K562 (cell line): ENCODE measurements around the gene ENTPD8. TPM values are rescaled to one million over a fixed set of nuclear protein-coding genes. Genes with fewer than 3 reads are reported as not detected.
A peak's percentile ranks its signal among the peaks of the same experiment; 100 is the strongest.

Source experiments
- CBX8 ChIP-seq: fragments of 200-600 bp; sonication (generic); IDR thresholded peaks from 2 replicates; pipeline ENCODE4 v1.6.1; 2012; ENCODE audit warnings: borderline replicate concordance, mixed run types, low read depth, mild to moderate bottlenecking, moderate library complexity, mixed read lengths, low read length, control low read depth, inconsistent platforms; ENCODE audit not compliant: poor library complexity, severe bottlenecking; ENCODE audit errors: extremely low read depth
- CCAR2 ChIP-seq: fragments of 200-400 bp; formaldehyde crosslinking; IDR thresholded peaks from 2 replicates; pipeline ENCODE4 v1.6.1; 2017; ENCODE audit warnings: mild to moderate bottlenecking, low read depth, low read length
- CCNT2 ChIP-seq: IDR thresholded peaks from 2 replicates; pipeline ENCODE4 v1.6.1; 2011; ENCODE audit warnings: borderline replicate concordance, low read depth, mild to moderate bottlenecking, moderate library complexity, mixed read lengths, low read length; ENCODE audit not compliant: insufficient read length; ENCODE audit errors: extremely low read depth
- CREB1 ChIP-seq, 2 experiments: sonication (generic) in 1 of 2; formaldehyde crosslinking in 1 of 2; IDR thresholded peaks; 2 replicates each; pipeline versions ENCODE4 v1.6.1 to v1.8.0; 2012 to 2022; ENCODE audit warnings: inconsistent platforms in 1 of 2, mild to moderate bottlenecking in 1 of 2, missing genetic modification reagents in 1 of 2, moderate library complexity in 1 of 2
- CREM ChIP-seq: IDR thresholded peaks from 2 replicates; pipeline ENCODE4 v1.6.1; 2014; ENCODE audit warnings: antibody characterized with exemption, low read depth
- FOS ChIP-seq: IDR thresholded peaks from 3 replicates; pipeline ENCODE4 v1.6.1; 2011; ENCODE audit not compliant: insufficient read length; ENCODE audit errors: extremely low read depth
- FOSL1 ChIP-seq: fragments of 200-800 bp; sonication (Bioruptor generic); conservative IDR thresholded peaks from 2 replicates; pipeline ENCODE4 v1.6.1; 2016; ENCODE audit warnings: missing genetic modification characterization, missing compliant biosample characterization
- HDAC2 ChIP-seq: fragments of 450-650 bp; IDR thresholded peaks from 2 replicates; pipeline ENCODE4 v1.6.1; 2016; ENCODE audit warnings: mild to moderate bottlenecking
- KAT7 ChIP-seq: sonication (generic); formaldehyde crosslinking; IDR thresholded peaks from 2 replicates; pipeline ENCODE4 v1.8.0; 2022; ENCODE audit warnings: missing genetic modification reagents, mild to moderate bottlenecking, borderline replicate concordance
- NCOA6 ChIP-seq: fragments of 450-650 bp; IDR thresholded peaks from 2 replicates; pipeline ENCODE4 v1.6.1; 2017; ENCODE audit warnings: mild to moderate bottlenecking
- NR2F6 ChIP-seq: fragments of 450-650 bp; formaldehyde crosslinking; IDR thresholded peaks from 2 replicates; pipeline ENCODE4 v1.4.0; 2020; ENCODE audit warnings: mild to moderate bottlenecking
- POLR2A ChIP-seq: fragments of 450-650 bp; conservative IDR thresholded peaks from 2 replicates; pipeline ENCODE4 v1.6.1; 2016
- POLR3G ChIP-seq: IDR thresholded peaks from 2 replicates; pipeline ENCODE4 v1.6.1; 2011; ENCODE audit not compliant: insufficient read length, insufficient replicate concordance; ENCODE audit errors: extremely low read depth
- RB1 ChIP-seq: fragments of 450-650 bp; IDR thresholded peaks from 2 replicates; pipeline ENCODE4 v1.6.1; 2017; ENCODE audit warnings: low read depth, mild to moderate bottlenecking
- RBM17 ChIP-seq: fragments of 200-400 bp; formaldehyde crosslinking; IDR thresholded peaks from 2 replicates; pipeline ENCODE4 v1.6.1; 2017; ENCODE audit warnings: low read depth, mild to moderate bottlenecking, low read length, borderline replicate concordance
- SMARCA4 ChIP-seq: fragments of 450-650 bp; IDR thresholded peaks from 2 replicates; pipeline ENCODE4 v1.6.1; 2016
- TCF3 ChIP-seq: sonication (generic); formaldehyde crosslinking; IDR thresholded peaks from 2 replicates; pipeline ENCODE4 v1.4.0; 2020; ENCODE audit warnings: mild to moderate bottlenecking, missing genetic modification reagents
- TGIF2 ChIP-seq: sonication (generic); formaldehyde crosslinking; IDR thresholded peaks from 2 replicates; pipeline ENCODE4 v1.8.1; 2022; ENCODE audit warnings: mild to moderate bottlenecking, missing genetic modification reagents, moderate library complexity
- ZNF146 ChIP-seq: IDR thresholded peaks from one replicate; pipeline ENCODE4 v1.6.1; 2018; ENCODE audit warnings: missing compliant biosample characterization; ENCODE audit not compliant: unreplicated experiment
- ZNF212 ChIP-seq: fragments of 450-650 bp; formaldehyde crosslinking; IDR thresholded peaks from 2 replicates; pipeline ENCODE4 v1.4.0; 2020; ENCODE audit warnings: mild to moderate bottlenecking
- ZNF217 ChIP-seq: sonication (generic); formaldehyde crosslinking; IDR thresholded peaks from 2 replicates; pipeline ENCODE4 v1.8.0; 2022; ENCODE audit warnings: mild to moderate bottlenecking, missing genetic modification reagents
- ZNF23 ChIP-seq: fragments of 250-450 bp; sonication (Bioruptor Pico); IDR thresholded peaks from 2 replicates; pipeline ENCODE4 v1.4.0; 2020; ENCODE audit warnings: mild to moderate bottlenecking
- ZNF232 ChIP-seq: sonication (generic); formaldehyde crosslinking; IDR thresholded peaks from 2 replicates; pipeline ENCODE4 v1.8.0; 2022; ENCODE audit warnings: mild to moderate bottlenecking, missing genetic modification reagents
- ZNF431 ChIP-seq: sonication (generic); formaldehyde crosslinking; IDR thresholded peaks from 2 replicates; pipeline ENCODE4 v1.8.0; 2022; ENCODE audit warnings: mild to moderate bottlenecking, missing genetic modification reagents
- polyA plus RNA-seq, 8 experiments: library from polyadenylated mRNA; depleted of rRNA in 4 of 8; stranded (reverse) in 5 of 8; unstranded in 3 of 8; fragments of >200 nt; fragmentation: Nextera tagmentation in 2 of 8; fragmentation: Illumina TruSeq in 1 of 8; extraction: Ambion mirVana in 2 of 8; extraction: Trizol in 1 of 8; gene quantifications; 2 replicates each; pipeline versions ENCODE4 v1.2.1 to v1.2.3, GENCODE V29; 2011 to 2014; ENCODE audit warnings: inconsistent platforms in 1 of 8, missing spikeins in 1 of 8
- total RNA-seq, 7 experiments: library from RNA; depleted of rRNA in 6 of 7; stranded (reverse); fragments of >200 nt in 6 of 7; fragmentation: Illumina TruSeq in 2 of 7; extraction: Trizol in 2 of 7; gene quantifications; 2 replicates each; pipeline versions ENCODE4 v1.2.1 to v1.2.3, GENCODE V29; 2011 to 2021; ENCODE audit warnings: low replicate concordance in 1 of 7
- TF ChIP-seq, protein P1 (sequence below): IDR thresholded peaks from 2 replicates; pipeline ENCODE4 v1.6.1; 2011; ENCODE audit not compliant: insufficient read length; ENCODE audit errors: extremely low read depth
- TF ChIP-seq, protein P2 (sequence below): fragments of 250-450 bp; sonication (Bioruptor Pico); IDR thresholded peaks from 2 replicates; pipeline ENCODE4 v1.5.0; 2021
- TF ChIP-seq, protein P3 (sequence below): sonication (generic); formaldehyde crosslinking; IDR thresholded peaks from 2 replicates; pipeline ENCODE4 v1.8.1; 2023; ENCODE audit warnings: mild to moderate bottlenecking, missing genetic modification reagents

Gene ENTPD8
- total and polyA plus RNA-seq, 9 of the 15 experiments (the other 6 are each of a cell fraction or from before 2014, with no cell fraction given) = 0.06 to 0.27 (median 0.19) TPM; not detected in 5

DNA sequence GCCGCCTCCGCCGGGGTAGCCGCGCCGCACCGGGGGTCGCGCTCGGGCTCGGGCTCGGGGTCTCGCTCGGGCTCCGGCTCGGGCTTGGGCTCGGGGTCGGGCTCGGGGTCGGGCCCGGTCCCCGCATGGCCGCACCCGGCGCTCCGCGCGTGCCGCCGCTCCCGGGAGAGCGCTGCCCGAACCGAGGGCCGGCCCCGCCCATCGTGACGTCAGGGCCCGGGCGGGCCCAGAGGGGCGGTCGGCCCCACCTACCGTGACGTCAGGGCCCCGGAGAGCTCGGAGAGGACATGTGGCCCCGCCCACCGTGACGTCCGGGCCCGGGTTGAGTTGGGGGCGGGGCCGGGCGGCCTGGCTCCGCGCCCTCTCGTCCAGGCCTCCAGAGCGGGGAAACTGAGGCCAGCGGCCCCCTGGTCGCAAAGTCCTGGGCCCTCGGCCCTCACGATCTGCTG lies 18.0 kb upstream of the ENTPD8 start, which contains the start of gene NSMF (continued):
- TF ChIP-seq, protein P1, sequence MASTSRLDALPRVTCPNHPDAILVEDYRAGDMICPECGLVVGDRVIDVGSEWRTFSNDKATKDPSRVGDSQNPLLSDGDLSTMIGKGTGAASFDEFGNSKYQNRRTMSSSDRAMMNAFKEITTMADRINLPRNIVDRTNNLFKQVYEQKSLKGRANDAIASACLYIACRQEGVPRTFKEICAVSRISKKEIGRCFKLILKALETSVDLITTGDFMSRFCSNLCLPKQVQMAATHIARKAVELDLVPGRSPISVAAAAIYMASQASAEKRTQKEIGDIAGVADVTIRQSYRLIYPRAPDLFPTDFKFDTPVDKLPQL = no peak
- TF ChIP-seq ZNF217 (CRISPR knock-in tag) = no peak
- TF ChIP-seq TGIF2 (CRISPR knock-in tag) = no peak
- TF ChIP-seq ZNF212 = no peak
- no peak for TF ChIP-seq FOSL1 (tag)
- TF ChIP-seq, protein P2, sequence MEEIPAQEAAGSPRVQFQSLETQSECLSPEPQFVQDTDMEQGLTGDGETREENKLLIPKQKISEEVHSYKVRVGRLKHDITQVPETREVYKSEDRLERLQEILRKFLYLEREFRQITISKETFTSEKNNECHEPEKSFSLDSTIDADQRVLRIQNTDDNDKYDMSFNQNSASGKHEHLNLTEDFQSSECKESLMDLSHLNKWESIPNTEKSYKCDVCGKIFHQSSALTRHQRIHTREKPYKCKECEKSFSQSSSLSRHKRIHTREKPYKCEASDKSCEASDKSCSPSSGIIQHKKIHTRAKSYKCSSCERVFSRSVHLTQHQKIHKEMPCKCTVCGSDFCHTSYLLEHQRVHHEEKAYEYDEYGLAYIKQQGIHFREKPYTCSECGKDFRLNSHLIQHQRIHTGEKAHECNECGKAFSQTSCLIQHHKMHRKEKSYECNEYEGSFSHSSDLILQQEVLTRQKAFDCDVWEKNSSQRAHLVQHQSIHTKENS (CRISPR knock-in tag) = no peak
- TF ChIP-seq SMARCA4 = no peak
- no peak for TF ChIP-seq ZNF23 (CRISPR knock-in tag)
- no peak for TF ChIP-seq TCF3 (CRISPR knock-in tag)
- TF ChIP-seq RBM17 = no peak
- peak; percentile 7; the same call in 1 of the 2 replicates for TF ChIP-seq RB1
- no peak for TF ChIP-seq CCAR2
- no peak for TF ChIP-seq FOS
- TF ChIP-seq ZNF431 (CRISPR knock-in tag) = no peak
- no peak for TF ChIP-seq CBX8
- TF ChIP-seq POLR2A = 0 out of 2 replicates have a peak, but pooled peaks have one; percentile 13
- TF ChIP-seq CREB1 (IDR thresholded peaks at IDR 0.05) = peak; percentile 79
- TF ChIP-seq CREB1 (CRISPR knock-in tag; IDR thresholded peaks at IDR 0.05) = peak; percentile 92
- no peak for TF ChIP-seq POLR3G
- TF ChIP-seq KAT7 = no peak
- no peak for TF ChIP-seq HDAC2
- TF ChIP-seq ZNF146 = no peak
- peak; percentile 80 for TF ChIP-seq CCNT2
- peak; percentile 93 for TF ChIP-seq CREM
- TF ChIP-seq, protein P3, sequence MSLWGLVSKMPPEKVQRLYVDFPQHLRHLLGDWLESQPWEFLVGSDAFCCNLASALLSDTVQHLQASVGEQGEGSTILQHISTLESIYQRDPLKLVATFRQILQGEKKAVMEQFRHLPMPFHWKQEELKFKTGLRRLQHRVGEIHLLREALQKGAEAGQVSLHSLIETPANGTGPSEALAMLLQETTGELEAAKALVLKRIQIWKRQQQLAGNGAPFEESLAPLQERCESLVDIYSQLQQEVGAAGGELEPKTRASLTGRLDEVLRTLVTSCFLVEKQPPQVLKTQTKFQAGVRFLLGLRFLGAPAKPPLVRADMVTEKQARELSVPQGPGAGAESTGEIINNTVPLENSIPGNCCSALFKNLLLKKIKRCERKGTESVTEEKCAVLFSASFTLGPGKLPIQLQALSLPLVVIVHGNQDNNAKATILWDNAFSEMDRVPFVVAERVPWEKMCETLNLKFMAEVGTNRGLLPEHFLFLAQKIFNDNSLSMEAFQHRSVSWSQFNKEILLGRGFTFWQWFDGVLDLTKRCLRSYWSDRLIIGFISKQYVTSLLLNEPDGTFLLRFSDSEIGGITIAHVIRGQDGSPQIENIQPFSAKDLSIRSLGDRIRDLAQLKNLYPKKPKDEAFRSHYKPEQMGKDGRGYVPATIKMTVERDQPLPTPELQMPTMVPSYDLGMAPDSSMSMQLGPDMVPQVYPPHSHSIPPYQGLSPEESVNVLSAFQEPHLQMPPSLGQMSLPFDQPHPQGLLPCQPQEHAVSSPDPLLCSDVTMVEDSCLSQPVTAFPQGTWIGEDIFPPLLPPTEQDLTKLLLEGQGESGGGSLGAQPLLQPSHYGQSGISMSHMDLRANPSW (CRISPR knock-in tag) = no peak
- no peak for TF ChIP-seq NR2F6 (CRISPR knock-in tag)
- TF ChIP-seq NCOA6 = no peak
- no peak for TF ChIP-seq ZNF232 (CRISPR knock-in tag)
